Measurements from ENCODE around the gene ITGA2B. TPM values are rescaled to one million over a fixed set of nuclear protein-coding genes. Genes with fewer than 3 reads are reported as not detected.
A peak's percentile ranks its signal among the peaks of the same experiment; 100 is the strongest.

ITGA2B gene
- total and polyA plus RNA-seq, 10 of the 15 experiments (the other 5 are each of a cell fraction or from before 2014, with no cell fraction given): 0.04 to 0.51 (median 0.21) TPM; not detected in 1

GRCh38 chr17:44402564-44403172 lies 13.2 kb upstream of the ITGA2B start (continued):
- TF ChIP-seq NFIC (IDR thresholded peaks at IDR 0.05; ENCODE audit: low read depth, low read length): peak; percentile 78
- TF ChIP-seq NFXL1 (IDR thresholded peaks at IDR 0.05; ENCODE audit: borderline replicate concordance): no peak
- no peak for TF ChIP-seq PML (IDR thresholded peaks at IDR 0.05; ENCODE audit: low read length)
- TF ChIP-seq ZBTB4 (CRISPR knock-in tag; IDR thresholded peaks at IDR 0.05): no peak
- no peak for TF ChIP-seq ZNF384 (IDR thresholded peaks at IDR 0.05; ENCODE audit: borderline replicate concordance, low read depth, low read length)
- no peak for TF ChIP-seq RAD21 (IDR thresholded peaks at IDR 0.05; ENCODE audit: insufficient read depth, low read depth, low read length)
- TF ChIP-seq BRCA1 (IDR thresholded peaks at IDR 0.05; ENCODE audit: low read depth, low read length): no peak
- no peak for TF ChIP-seq HDAC2 (IDR thresholded peaks at IDR 0.05)
- TF ChIP-seq RAD51 (IDR thresholded peaks at IDR 0.05): no peak
- no peak for TF ChIP-seq WRNIP1 (IDR thresholded peaks at IDR 0.05; ENCODE audit: borderline replicate concordance, low read depth, low read length)
- TF ChIP-seq BCL3 (IDR thresholded peaks at IDR 0.05; ENCODE audit: borderline replicate concordance, insufficient read depth, low read depth, low read length, poor library complexity, severe bottlenecking): peak; percentile 54
- TF ChIP-seq POLR2A (IDR thresholded peaks at IDR 0.05; ENCODE audit: low read depth, low read length): no peak
- no peak for TF ChIP-seq SMAD5 (IDR thresholded peaks at IDR 0.05; ENCODE audit: low read depth)
- TF ChIP-seq SUPT20H (IDR thresholded peaks at IDR 0.05; ENCODE audit: borderline replicate concordance, control insufficient read depth, low read depth, low read length): no peak
- TF ChIP-seq MYB (IDR thresholded peaks at IDR 0.05; ENCODE audit: borderline replicate concordance, low read depth, low read length): no peak
- TF ChIP-seq TARDBP (IDR thresholded peaks at IDR 0.05; ENCODE audit: borderline replicate concordance): no peak
- peak; percentile 71 for TF ChIP-seq IKZF2 (IDR thresholded peaks at IDR 0.05)
- no peak for TF ChIP-seq NRF1 (conservative IDR thresholded peaks at IDR 0.05; ENCODE audit: low read depth, low read length)
- TF ChIP-seq ZBTB11 (CRISPR knock-in tag; IDR thresholded peaks at IDR 0.05): no peak
- peak; percentile 82 for TF ChIP-seq POU2F2 (IDR thresholded peaks at IDR 0.05; ENCODE audit: borderline replicate concordance, low read depth, low read length)
- no peak for TF ChIP-seq SP1 (IDR thresholded peaks at IDR 0.05; ENCODE audit: low read depth, low read length)
- no peak for TF ChIP-seq YBX1 (IDR thresholded peaks at IDR 0.05)
- peak; percentile 69; the same call in 1 of the 2 replicates for TF ChIP-seq SMARCA5 (IDR thresholded peaks at IDR 0.05)
- TF ChIP-seq HDAC6 (IDR thresholded peaks at IDR 0.05; ENCODE audit: unreplicated experiment): no peak
- peak; percentile 88 for TF ChIP-seq MEF2B (IDR thresholded peaks at IDR 0.05; ENCODE audit: partially characterized antibody, poor library complexity, severe bottlenecking)

Data from GM12878 (cell line).